NOMO-1 treated with DMSO at 0.1 percent for 48 hours (cell line): ENCODE results near the gene VCL.
"Not testable (repeated sequence)": the region's sequence is repeated elsewhere in the genome, so short reads cannot be mapped to it uniquely, and the experiment has no call there.

Source experiments
- DNase-seq: peaks from one replicate; lab custom pipeline; 2025; ENCODE audit not compliant: unreplicated experiment; lab: John Stamatoyannopoulos, UW

VCL gene

DNA sequence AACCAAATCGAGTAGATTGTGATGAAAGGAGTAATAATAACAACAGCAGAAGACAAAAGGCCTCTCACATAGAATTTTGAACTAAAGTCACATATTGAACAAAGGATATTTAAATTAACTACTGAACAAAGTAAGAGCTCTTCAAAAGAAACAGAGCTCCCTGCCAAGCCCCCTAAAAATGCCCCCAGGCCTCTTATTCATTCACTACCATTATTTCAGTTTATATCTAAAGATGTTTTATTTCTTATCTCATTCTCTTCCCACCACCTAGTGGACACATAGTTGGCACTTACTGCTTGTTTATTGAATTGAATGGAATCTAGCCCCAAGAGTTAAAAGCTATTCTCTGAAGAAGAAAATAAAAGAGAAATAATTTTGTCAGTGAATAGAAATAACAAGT, 37.4 kb downstream of the VCL start:
- DNase-seq = no peak

DNA sequence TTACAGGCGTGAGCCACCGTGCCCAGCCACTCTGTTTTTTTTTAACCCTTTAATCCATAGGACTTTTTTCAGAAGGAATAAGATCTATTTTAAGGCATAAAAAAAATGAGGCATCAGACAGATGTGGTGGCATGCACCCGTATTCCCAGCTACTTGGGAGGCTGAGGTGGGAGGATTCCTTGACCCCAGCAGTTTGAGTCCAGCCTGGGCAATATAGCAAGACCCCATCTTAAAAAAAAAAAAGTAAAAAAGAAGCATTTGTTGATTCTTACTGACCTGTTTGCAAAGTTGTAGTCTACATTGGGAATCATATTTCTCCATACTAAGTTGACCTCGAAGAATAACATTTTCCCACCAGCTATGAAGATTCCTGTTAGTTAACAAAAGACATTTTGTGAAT, 38.6 kb downstream of the VCL start:
- no peak for DNase-seq

DNA sequence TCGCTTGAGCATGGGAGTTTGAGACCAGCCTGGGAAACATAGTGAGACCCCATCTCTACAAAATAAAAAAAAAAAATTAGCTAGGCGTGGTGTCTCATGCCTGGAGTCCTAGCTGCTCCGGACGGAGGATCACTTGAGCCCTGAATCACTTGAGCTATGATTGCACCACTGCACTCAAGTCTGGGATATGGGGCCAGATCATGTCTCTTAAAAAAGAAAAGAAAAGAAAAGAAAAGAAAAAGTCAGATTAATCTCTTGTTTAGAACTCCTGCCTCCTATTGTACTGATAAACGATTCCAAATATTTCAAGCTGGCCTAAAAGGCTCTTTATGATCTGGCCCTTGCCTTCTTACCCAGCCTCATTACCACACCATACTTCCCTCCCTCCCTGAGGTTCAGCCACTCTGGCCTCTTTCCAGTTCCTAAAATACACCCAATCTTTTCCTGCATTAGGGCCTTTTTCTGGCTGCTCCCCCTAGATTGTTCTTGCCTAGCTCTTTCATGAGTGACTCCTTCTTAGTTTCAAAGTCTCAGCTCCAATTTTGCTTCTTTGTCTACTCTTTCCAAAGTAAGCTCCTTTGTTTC, 41.7 kb downstream of the VCL start:
- peak; percentile 31 for DNase-seq

DNA sequence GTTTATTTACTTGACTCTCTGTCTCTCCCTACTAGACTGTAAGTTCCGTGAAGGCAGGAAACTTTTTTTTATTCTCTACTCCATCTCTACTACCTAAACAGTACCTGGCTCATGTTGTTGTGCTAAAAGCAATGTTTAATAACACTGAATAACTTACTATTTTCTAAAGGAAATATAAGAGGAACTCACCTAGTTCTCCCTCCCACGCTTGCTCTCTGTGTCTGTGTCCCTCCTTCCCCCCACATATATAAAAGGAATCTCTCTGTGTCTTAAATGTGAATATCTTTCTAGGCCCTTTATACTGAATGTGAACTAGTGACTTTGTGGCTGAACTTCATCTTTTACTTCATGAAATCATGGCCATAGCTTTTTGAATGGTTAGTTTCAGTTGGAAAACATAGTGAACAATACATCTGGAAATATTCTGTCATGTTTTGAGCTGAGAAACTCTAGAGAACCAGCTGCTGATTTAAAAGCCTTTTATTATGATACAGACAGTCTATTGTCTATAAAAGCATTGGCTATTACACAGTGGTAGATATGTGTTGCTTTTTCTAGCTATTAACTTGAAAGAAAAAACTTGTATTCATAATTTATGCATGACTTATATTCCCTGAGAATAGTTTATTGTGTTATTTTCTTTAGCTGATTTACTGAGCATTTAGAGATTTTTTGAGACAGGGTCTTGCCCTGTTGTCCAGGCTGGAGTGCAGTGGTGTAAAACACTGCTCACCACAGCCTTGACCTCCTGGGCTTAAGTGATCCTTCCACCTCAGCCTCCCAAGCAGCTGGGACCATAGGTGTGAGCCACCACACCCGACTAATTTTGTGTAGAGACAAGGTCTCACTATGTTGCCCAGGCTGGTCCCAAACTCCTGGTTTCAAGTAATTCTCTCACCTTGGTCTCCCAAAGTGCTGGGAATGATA, 42.5 kb downstream of the VCL start:
- DNase-seq = no peak

DNA sequence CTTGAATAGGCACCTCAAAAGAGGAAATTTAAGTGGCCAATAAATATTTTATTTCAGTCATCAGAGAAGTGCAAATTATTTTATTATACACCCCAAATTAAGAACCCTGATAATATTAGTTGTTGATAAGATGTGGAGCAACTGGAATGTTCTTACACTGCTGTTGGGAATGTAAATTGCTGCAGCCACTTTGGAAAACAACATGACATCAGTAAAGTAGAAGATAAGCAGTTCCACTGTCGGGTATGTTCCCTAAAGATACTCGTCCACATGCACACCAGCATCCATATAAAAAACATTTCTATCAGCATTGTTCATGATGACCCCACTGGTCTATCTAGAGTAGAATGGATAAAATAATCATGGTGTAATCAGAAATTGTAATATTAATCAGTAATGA, 46.5 kb downstream of the VCL start:
- no peak for DNase-seq

DNA sequence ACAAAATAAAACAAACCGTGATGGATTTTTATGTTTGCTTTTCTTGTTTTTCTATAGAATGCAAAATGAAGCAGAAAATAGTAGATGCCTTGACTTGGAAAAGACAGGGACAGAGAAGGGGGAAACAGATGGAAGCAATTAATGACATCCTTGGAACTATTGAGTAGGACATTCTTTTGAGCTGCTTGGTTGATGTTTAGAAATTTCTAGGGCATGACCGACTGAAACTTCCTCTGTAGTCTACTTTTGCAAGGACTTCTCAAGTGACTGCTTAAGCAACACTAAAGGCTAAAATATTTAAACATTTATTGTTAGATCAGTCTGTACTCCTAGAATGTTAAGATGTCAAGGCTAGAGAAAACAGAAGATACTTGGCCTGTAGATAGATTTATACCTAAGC, 49.4 kb downstream of the VCL start:
- DNase-seq = peak; percentile 57

DNA sequence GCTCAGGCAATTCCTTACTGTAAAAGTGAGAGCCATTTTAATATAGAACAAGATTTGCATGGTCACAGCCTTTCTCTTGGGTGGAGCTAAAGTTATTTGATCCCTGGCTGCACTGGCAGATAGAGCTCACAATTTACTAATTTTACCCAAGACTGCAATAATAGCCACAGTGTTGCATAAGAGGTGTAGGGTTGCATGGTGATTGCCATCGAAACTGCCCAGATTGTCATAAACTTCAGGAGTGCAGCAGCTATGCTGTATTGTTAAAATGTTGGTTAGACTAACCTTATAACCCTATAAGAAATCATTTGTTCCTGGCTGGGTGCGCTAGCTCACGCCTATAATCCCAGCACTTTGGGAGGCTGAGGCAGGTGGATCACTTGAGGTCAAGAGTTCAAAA, 50.0 kb downstream of the VCL start:
- peak; percentile 86 for DNase-seq

DNA sequence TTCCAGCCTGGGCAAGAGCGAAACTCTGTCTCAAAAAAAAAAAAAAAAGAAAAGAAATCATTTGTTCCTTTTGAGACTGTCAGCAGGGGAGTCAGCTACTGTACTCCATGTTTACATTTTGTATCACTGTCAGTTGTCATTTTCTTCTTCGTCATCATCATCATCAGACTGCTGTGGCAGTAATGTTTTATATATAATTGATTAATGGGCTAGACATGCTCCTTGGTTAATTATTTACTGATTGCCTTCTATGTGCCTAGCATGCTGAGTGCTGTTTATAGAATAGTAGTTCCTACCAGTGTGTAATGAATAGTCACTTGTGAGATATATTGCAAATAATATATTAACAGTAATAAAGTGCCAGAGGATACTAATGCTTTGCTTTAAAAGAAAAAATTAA, 50.5 kb downstream of the VCL start:
- no peak for DNase-seq

DNA sequence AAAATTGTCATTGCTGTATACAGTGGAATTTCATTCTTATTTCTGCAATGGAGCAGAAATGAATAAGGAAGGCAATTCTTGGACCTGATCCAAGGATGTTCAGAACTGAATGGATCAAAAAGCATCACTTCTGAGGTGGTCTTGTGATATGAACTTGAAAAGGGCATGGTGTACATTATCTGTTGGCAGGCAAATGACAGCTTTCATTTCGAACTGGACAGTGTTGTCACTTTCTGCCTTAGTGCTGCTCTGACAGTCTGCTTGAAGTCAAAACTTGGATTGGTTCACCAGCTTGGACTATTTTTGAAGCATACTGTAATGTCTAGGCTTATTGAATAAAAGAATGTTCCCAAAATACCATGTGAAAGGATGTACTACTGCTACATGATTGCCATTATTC, 52.0 kb downstream of the VCL start:
- no peak for DNase-seq

DNA sequence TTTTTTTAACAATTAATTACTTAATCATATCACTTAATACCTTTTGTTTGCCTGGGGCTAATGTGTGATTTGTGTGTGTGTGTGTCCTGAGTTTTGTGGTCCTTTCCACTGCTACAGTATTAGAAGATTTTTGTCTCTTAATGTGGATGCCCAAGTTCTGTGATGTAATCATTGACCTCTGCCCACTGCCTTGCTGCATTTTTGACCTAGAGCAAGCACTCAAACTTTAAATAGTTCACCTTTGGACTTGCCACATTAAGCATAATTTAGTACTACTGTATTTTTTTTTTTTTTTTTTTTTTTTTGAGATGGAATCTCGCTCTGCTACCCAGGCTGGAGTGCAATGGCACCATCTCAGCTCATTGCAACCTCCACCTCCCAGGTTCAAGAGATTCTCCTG, 52.7 kb downstream of the VCL start:
- no peak for DNase-seq

DNA sequence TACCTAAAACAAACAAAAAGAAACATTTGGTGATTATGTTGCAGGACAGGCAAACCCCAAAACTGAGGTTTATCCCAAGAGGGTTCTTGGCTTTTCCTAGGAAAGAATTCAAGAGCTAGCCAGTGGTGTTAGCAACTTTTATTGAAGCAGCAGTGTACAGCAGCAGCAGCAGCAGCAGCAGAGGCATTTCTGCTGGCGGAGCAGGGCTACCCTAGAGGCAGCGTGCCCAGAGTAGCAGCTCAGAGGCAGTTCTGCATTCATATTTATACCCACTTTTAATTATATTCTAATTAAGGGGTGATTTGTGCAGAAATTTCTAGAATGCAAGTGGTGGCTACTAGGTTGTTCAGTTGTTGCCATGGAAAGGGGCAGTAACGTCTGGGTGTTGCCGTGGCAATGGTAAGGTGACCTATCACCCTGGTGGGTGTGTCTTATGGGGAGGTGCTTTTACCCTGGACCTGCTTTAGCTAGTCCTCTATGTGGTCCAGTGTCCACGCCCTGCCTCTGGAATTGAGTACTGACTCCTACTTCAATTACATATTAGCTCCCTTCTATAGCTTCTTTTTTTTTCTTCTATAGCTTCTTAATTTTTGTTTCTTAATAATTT, 53.9 kb downstream of the VCL start:
- DNase-seq = no peak

DNA sequence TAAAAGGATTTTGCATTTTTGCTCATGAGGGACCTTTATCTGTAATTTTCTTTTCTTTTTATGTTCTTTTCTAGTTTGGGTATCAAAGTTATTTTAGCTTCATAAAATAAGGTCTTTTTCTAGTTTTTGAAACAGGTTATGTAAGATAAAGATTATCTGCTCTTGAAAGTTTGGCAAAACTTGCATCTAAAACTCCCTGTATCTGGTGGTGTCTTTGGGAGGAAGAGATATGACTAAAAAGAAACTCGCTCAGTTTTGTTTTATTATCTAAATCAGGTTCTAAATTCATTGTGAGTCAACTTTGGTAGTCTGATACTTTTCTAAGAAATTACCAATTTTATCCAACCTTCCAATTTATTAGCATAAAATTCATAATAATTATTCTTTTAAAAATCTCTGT, 55.1 kb downstream of the VCL start:
- DNase-seq = no peak

DNA sequence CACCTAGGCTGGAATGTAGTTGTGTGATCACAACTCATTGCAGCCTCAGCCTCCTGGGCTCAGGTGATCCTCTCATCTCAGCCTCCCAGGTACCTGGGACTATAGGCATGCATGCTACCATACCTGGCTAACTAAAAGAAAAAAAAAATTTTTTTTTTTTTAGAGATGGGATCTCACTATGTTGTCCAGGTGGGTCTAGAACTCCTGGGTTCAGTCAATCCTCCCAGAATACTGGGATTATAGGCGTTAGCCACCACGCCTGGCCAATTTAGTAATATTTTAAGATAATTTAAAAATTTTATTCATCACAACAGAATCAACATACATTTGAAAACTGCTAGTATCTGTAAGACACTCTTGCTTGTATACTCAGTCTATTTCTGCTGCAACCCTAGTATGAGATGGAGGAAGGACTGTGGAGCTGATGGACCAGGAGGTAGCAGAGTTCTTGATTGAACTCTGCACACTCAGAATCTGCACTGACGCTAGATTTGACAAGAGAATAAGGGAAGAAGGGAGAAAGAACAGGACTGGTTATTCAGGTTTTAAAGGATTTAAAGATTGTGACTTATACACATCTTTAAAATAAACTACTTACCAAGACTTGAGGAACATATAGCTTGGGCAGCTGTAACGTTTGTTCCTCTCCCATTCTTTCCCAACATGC, 57.6 kb downstream of the VCL start:
- DNase-seq = peak; percentile 17

DNA sequence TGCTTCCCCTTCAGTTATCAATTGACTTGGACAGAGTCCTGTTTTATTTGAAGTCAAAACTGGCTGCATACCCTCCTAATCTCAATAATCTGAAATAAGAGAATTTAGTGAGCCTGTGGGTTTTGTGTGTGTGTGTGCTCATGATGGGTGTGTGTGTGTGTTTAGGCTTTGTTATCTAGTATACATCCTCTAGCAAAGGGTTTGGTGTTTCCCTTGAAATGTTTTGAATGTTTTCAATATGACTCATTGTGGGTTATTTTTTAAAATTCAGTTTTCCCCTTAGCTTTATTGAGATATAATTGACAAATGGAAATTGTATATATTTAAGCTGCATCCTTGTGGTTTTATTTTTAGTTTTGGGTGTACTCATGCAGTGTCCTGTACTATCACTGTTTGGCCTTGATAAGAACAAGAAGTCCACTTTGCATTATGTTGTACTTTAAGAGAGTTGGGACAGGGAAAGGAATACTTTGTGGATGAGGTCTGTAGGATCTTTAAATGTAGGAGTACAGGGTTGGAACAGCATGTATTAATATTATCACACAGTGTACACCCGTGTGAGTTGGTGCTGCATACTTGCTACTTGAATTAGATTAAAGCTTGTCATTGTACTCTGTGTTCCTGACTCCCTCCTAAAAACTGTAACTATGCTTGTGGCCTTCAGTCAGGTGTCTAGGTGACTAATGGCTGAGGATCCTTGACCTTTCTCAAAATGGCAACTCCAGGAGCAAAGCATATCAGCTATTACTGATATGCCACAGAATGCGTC, 58.3 kb downstream of the VCL start:
- DNase-seq = no peak

DNA sequence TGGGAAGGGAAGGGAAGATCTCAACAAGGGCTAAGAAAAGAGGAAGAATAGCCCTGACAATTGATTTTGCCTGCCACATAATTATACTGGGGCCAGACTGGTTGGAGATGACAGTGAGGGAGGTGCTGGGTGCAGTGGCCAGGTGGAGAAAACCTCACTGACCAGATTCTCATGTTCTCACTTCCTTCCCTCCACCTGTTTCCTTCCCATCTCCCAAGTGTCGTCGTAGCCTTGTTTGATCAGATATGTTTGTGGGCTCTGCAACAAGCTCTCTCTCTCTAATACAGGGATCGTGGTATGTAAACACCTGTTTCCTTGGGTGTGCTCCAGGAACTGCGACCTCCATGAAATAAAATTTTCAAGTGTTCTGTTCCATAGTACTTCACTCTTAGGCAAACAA, 60.2 kb downstream of the VCL start:
- DNase-seq = peak; percentile 63

DNA sequence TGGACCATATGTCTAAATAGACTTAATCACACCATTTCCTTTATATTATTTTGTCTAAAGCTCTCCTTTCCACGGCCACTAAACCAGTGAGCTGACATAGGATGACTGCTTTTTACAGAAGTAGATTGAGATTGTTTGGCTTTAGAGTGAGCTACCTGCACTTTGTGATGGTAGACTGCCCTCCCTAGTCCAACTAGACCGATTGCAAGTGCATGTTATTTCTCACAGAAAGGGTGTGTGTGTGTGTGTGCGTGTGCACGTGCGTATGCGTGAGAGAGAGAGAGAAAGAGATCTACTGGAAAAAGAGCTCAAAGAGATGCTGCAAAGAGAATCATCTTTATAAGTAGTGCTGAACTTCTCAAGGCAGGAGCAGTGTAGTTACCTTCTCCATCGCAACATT, 60.7 kb downstream of the VCL start:
- DNase-seq = peak; percentile 25

DNA sequence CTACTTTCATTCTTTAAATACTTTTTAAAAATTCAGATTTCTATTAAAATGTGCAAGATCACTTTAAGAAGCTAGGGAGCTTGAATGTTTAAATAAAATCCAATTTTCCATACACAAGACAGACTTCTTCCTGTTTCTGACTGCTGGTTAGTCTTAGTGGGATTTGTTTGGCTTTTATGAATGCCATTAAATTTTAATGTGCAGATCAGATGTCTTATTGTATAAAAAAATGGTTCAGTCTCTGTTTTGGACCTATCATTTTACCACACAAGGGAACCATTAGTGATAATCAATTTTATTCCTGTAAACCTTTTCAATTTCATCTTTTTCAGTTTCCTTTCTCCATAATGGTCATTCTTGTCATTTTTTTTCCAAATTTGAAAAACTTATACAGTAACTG, 63.2 kb downstream of the VCL start:
- no peak for DNase-seq

DNA sequence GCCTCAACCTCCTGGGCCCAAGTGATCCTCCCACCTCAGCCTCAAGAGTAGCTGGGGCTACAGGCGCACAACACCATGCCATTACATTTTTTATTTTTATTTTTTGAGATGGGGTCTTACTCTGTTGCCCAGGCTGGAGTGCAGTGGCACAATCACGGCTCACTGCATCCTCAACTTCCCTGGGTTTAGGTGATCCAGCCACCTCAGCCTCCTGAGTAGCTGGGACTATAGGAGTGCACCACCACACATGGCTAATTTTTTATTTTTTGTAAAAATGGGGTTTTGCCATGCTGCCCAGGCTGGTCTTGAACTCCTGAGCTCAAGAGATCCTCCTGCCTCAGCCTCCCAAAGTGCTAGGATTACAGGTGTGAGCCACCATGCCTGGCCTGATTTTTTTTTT, 64.1 kb downstream of the VCL start:
- not testable (repeated sequence) for DNase-seq

DNA sequence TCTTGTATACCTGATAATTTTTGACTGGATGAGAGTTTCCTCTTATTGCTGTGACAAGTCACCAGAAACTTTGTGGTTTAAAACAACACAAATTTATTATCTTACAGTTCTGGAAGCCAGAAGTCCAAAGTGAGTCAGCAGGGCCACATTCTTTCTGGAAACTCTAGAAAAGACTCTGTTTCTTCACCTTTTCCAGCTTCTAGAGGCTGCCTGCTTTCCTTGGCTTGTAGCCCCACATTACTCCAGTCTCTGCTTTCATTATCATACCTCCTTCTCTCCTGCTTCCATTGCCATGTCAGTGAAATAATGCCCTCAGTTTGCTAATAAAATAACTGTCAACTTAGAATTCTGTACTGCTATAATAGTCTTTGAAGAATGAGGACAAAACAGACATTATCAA, 65.3 kb downstream of the VCL start:
- no peak for DNase-seq

DNA sequence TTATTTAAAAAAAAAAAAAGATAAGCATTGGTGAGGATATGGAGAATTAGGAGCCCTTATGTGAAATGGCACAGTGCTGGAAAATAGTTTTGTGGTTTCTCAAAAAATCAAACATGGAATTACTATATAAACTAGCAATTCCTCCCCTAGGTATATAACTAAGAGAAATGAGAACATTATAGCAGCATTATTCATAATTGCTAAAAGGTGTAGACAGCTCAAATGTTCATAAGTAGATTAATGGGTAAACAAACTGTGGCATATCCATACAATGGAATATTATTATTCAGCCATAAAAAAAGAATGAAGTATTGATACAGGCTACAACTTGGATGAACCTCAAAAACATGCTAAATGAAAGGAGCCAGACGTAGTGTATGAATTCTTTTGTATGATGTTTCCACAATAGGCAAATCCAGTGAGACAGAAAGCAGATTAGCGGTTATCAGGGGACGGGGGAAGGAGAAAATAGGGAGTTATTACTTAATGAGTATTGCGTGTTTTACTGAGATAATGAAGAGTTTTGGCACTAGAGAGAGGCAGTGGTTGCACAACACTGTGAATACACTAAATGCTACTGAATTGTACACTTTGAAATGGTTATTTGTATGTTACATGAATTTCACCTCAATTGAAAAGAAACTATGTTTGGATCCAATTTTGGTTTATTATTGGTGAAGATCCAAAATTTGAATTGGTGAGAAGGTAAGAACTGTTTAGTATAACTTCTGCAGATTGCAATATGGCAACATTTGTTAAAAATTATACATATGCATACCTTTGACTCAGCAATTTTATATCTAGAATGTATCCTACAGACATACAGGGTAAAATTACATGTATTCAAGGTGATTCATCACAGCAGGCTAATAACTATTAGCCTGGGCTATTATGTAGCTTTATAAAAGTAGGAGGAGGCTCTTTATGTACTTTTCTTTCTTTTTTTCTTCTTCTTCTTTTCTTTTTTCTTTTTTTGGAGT, 69.7 kb downstream of the VCL start:
- peak; percentile 13 for DNase-seq
